HepG2 (cell line): ENCODE measurements around the gene GCNT2. TPM values are rescaled to one million over a fixed set of nuclear protein-coding genes. Genes with fewer than 3 reads are reported as not detected.

Experiments used
- CBX5 ChIP-seq: sonication (generic); formaldehyde crosslinking; IDR thresholded peaks from 2 replicates; pipeline ENCODE4 v1.4.0; 2020; ENCODE audit warnings: missing genetic modification reagents, borderline replicate concordance
- CENPX ChIP-seq: sonication (generic); formaldehyde crosslinking; IDR thresholded peaks from 2 replicates; pipeline ENCODE4 v1.9.0; 2021; ENCODE audit warnings: mild to moderate bottlenecking, missing genetic modification reagents, moderate library complexity
- DR1 ChIP-seq: sonication (generic); formaldehyde crosslinking; IDR thresholded peaks from 2 replicates; pipeline ENCODE4 v1.8.0; 2021; ENCODE audit warnings: mild to moderate bottlenecking, missing genetic modification reagents, inconsistent platforms
- ETS1 ChIP-seq: sonication (generic); formaldehyde crosslinking; IDR thresholded peaks from 2 replicates; pipeline ENCODE4 v1.4.0; 2020; ENCODE audit warnings: missing genetic modification reagents
- FOXC1 ChIP-seq: sonication (generic); formaldehyde crosslinking; IDR thresholded peaks from 2 replicates; pipeline ENCODE4 v1.8.0; 2022; ENCODE audit warnings: mild to moderate bottlenecking, missing genetic modification reagents, borderline replicate concordance
- GABPA ChIP-seq, 2 experiments: IDR thresholded peaks; 2 replicates each; pipeline ENCODE4 v1.6.1; 2011 to 2016; ENCODE audit warnings: low read depth in 2 of 2, low read length in 1 of 2, missing biosample characterization in 1 of 2, missing genetic modification characterization in 1 of 2
- IKZF4 ChIP-seq: sonication (generic); formaldehyde crosslinking; IDR thresholded peaks from 2 replicates; pipeline ENCODE4 v1.5.1; 2020; ENCODE audit warnings: borderline replicate concordance, mild to moderate bottlenecking, low read depth, missing genetic modification reagents; ENCODE audit errors: not compliant biosample characterization
- KAT2B ChIP-seq: fragments of 150-350 bp; IDR thresholded peaks from 2 replicates; pipeline ENCODE4 v1.6.1; 2014; ENCODE audit warnings: low read depth, low read length, borderline replicate concordance
- MED1 ChIP-seq: sonication (generic); formaldehyde crosslinking; IDR thresholded peaks from 2 replicates; pipeline ENCODE4 v1.4.0; 2020; ENCODE audit warnings: missing genetic modification reagents
- MLLT10 ChIP-seq: sonication (generic); formaldehyde crosslinking; IDR thresholded peaks from 2 replicates; pipeline ENCODE4 v1.4.0; 2020; ENCODE audit warnings: missing genetic modification reagents
- ONECUT2 ChIP-seq: sonication (generic); formaldehyde crosslinking; IDR thresholded peaks from 2 replicates; pipeline ENCODE4 v1.4.0; 2020; ENCODE audit warnings: missing genetic modification reagents
- POGK ChIP-seq: sonication (generic); formaldehyde crosslinking; conservative IDR thresholded peaks from 2 replicates; pipeline ENCODE4 v1.8.0; 2022; ENCODE audit warnings: mild to moderate bottlenecking, moderate library complexity, missing genetic modification reagents
- RARA ChIP-seq: IDR thresholded peaks from 2 replicates; pipeline ENCODE4 v1.6.1; 2016; ENCODE audit warnings: missing genetic modification reagents, missing compliant biosample characterization
- RBFOX2 ChIP-seq: fragments of 200-400 bp; formaldehyde crosslinking; IDR thresholded peaks from 2 replicates; pipeline ENCODE4 v1.6.1; 2017; ENCODE audit warnings: low read depth, mild to moderate bottlenecking, low read length
- SAFB2 ChIP-seq: sonication (generic); formaldehyde crosslinking; IDR thresholded peaks from 2 replicates; pipeline ENCODE4 v1.5.1; 2020; ENCODE audit warnings: missing genetic modification reagents, low read depth, mild to moderate bottlenecking, borderline replicate concordance
- SOX13 ChIP-seq, 3 experiments: fragments of 450-650 bp in 1 of 3; sonication (generic) in 1 of 3; formaldehyde crosslinking in 1 of 3; IDR thresholded peaks in 2 of 3; conservative IDR thresholded peaks in 1 of 3; 2 replicates each; pipeline versions ENCODE4 v1.5.0 to v1.6.1; 2016 to 2020; ENCODE audit warnings: antibody characterized with exemption in 1 of 3, mild to moderate bottlenecking in 1 of 3, missing compliant biosample characterization in 1 of 3, missing genetic modification reagents in 1 of 3, moderate library complexity in 1 of 3
- TAF1 ChIP-seq: sonication (generic); formaldehyde crosslinking; IDR thresholded peaks from 2 replicates; pipeline ENCODE4 v1.4.0; 2020; ENCODE audit warnings: missing genetic modification reagents
- ZFYVE20 ChIP-seq: sonication (generic); formaldehyde crosslinking; IDR thresholded peaks from 2 replicates; pipeline ENCODE4 v1.8.0; 2023; ENCODE audit warnings: low read depth, mild to moderate bottlenecking, moderate library complexity, missing genetic modification reagents, borderline replicate concordance
- ZNF180 ChIP-seq: sonication (generic); formaldehyde crosslinking; IDR thresholded peaks from 2 replicates; pipeline ENCODE4 v1.4.0; 2020; ENCODE audit warnings: low read depth, missing genetic modification reagents, borderline replicate concordance
- ZNF230 ChIP-seq: sonication (generic); formaldehyde crosslinking; IDR thresholded peaks from 2 replicates; pipeline ENCODE4 v1.4.0; 2020; ENCODE audit warnings: mild to moderate bottlenecking, missing genetic modification reagents
- ZNF282 ChIP-seq: fragments of 450-650 bp; IDR thresholded peaks from 2 replicates; pipeline ENCODE4 v1.6.1; 2018; ENCODE audit not compliant: partially characterized antibody
- ZNF331 ChIP-seq: sonication (generic); formaldehyde crosslinking; IDR thresholded peaks from 2 replicates; pipeline ENCODE4 v1.4.0; 2020; ENCODE audit warnings: missing genetic modification reagents
- ZNF550 ChIP-seq: sonication (generic); formaldehyde crosslinking; IDR thresholded peaks from 2 replicates; pipeline ENCODE4 v1.4.0; 2020; ENCODE audit warnings: mild to moderate bottlenecking, missing genetic modification reagents, borderline replicate concordance
- ZNF607 ChIP-seq: sonication (generic); formaldehyde crosslinking; IDR thresholded peaks from 2 replicates; pipeline ENCODE4 v1.5.1; 2020; ENCODE audit warnings: missing genetic modification reagents, mild to moderate bottlenecking, borderline replicate concordance
- ZNF670 ChIP-seq: sonication (generic); formaldehyde crosslinking; IDR thresholded peaks from 2 replicates; pipeline ENCODE4 v1.8.0; 2022; ENCODE audit warnings: mild to moderate bottlenecking, missing genetic modification reagents, borderline replicate concordance
- polyA plus RNA-seq, 8 experiments: library from polyadenylated mRNA; depleted of rRNA in 3 of 8; stranded (reverse) in 7 of 8; unstranded in 1 of 8; fragments of >200 nt; fragmentation: Illumina TruSeq in 4 of 8; extraction: Trizol in 4 of 8; gene quantifications; 2 replicates each; pipeline versions ENCODE4 v1.2.1 to v1.2.3, GENCODE V29; 2011 to 2016; ENCODE audit warnings: low read depth in 4 of 8, missing spikeins in 1 of 8, mixed read lengths in 1 of 8; ENCODE audit not compliant: insufficient read depth in 1 of 8
- total RNA-seq, 5 experiments: library from RNA; depleted of rRNA; stranded (reverse); fragments of >200 nt; fragmentation: Illumina TruSeq; extraction: Trizol; gene quantifications; 2 replicates each; pipeline ENCODE4 v1.2.3, GENCODE V29; 2016; ENCODE audit warnings: low read depth in 1 of 5
- TF ChIP-seq, protein P1 (sequence below): sonication (generic); formaldehyde crosslinking; IDR thresholded peaks from 2 replicates; pipeline ENCODE4 v1.4.0; 2020; ENCODE audit warnings: missing genetic modification reagents; ENCODE audit errors: not compliant biosample characterization

GCNT2 gene
- total and polyA plus RNA-seq, 2 of the 13 experiments (the other 11 are each of a cell fraction or from before 2014, with no cell fraction given) = 11.8 to 31.9 TPM

- no peak for TF ChIP-seq GABPA (IDR thresholded peaks at IDR 0.05; ENCODE audit: low read depth, low read length)
- TF ChIP-seq GABPA (CRISPR knock-in tag; IDR thresholded peaks at IDR 0.05; ENCODE audit: low read depth) = peak; percentile 11; the same call in 1 of the 2 replicates
- no peak for TF ChIP-seq CENPX (CRISPR knock-in tag)
- TF ChIP-seq ZNF180 (CRISPR knock-in tag) = no peak
- no peak for TF ChIP-seq MLLT10 (CRISPR knock-in tag)
- peak; percentile 50; the same call in 1 of the 2 replicates for TF ChIP-seq RARA (CRISPR knock-in tag)
- no peak for TF ChIP-seq SAFB2 (CRISPR knock-in tag)
- no peak for TF ChIP-seq IKZF4 (CRISPR knock-in tag)
- TF ChIP-seq, protein P1, sequence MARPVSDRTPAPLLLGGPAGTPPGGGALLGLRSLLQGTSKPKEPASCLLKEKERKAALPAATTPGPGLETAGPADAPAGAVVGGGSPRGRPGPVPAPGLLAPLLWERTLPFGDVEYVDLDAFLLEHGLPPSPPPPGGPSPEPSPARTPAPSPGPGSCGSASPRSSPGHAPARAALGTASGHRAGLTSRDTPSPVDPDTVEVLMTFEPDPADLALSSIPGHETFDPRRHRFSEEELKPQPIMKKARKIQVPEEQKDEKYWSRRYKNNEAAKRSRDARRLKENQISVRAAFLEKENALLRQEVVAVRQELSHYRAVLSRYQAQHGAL (CRISPR knock-in tag) = no peak
- TF ChIP-seq CBX5 = peak; percentile 35; the same call in 1 of the 2 replicates
- no peak for TF ChIP-seq ZNF282
- 0 out of 2 replicates have a peak, but pooled peaks have one; percentile 26 for TF ChIP-seq MED1
- TF ChIP-seq ETS1 (CRISPR knock-in tag) = no peak
- no peak for TF ChIP-seq ZNF230
- peak; percentile 60; the same call in 1 of the 2 replicates for TF ChIP-seq ZNF607
- TF ChIP-seq KAT2B = no peak
- 0 out of 2 replicates have a peak, but pooled peaks have one; percentile 2 for TF ChIP-seq POGK
- TF ChIP-seq FOXC1 (CRISPR knock-in tag) = no peak
- no peak for TF ChIP-seq DR1 (CRISPR knock-in tag)
- no peak for TF ChIP-seq ZNF550 (CRISPR knock-in tag)
- 0 out of 2 replicates have a peak, but pooled peaks have one; percentile 43 for TF ChIP-seq ZNF331 (CRISPR knock-in tag)
- no peak for TF ChIP-seq SOX13 (IDR thresholded peaks at IDR 0.05)
- TF ChIP-seq SOX13 (CRISPR knock-in tag; conservative IDR thresholded peaks at IDR 0.05 in 1 of 2, IDR thresholded peaks at IDR 0.05 in 1 of 2) = peak in 1 of 2 experiments; percentile 37; a peak in 1 of 4 replicates
- no peak for TF ChIP-seq TAF1 (CRISPR knock-in tag)
- TF ChIP-seq RBFOX2 = no peak
- no peak for TF ChIP-seq ZFYVE20
- peak; percentile 53; the same call in 1 of the 2 replicates for TF ChIP-seq ZNF670 (CRISPR knock-in tag)
- TF ChIP-seq ONECUT2 (CRISPR knock-in tag) = no peak
Observed at GRCh38 chr6:10510592-10511367, 10.4 kb upstream of the GCNT2 start (continued).
